ENCODE data around the gene FAF1.

- TF ChIP-seq CTCF (conservative IDR thresholded peaks at IDR 0.05 in 1 of 2, IDR thresholded peaks at IDR 0.05 in 1 of 2; ENCODE audit: low read depth in 1 of 2, low read length in 2 of 2) (no peak), EZH2 (IDR thresholded peaks at IDR 0.05; ENCODE audit: low read length, missing control alignments) (no peak)
Measured at GRCh38 chr1:50978144-50978851, 18.2 kb upstream of the FAF1 start.
